Measurements from ENCODE around the gene MRGPRF. TPM values are rescaled to one million over a fixed set of nuclear protein-coding genes. Genes with fewer than 3 reads are reported as not detected.
A peak's percentile ranks its signal among the peaks of the same experiment; 100 is the strongest.

MRGPRF gene
- total RNA-seq, result 75.2 TPM

- peak; percentile 95 for DNase-seq (ENCODE audit: low spot score)
Observed at GRCh38 chr11:69013009-69013951, at the start of gene MRGPRF. TSS of gene MRGPRF (minus strand) at chr11:69013246. CDS start at chr11:69009901, 3,345 bp downstream.

- DNase-seq (ENCODE audit: low spot score), result no peak
Observed at GRCh38 chr11:69062169-69062855, 49.3 kb upstream of the MRGPRF start.

DNA sequence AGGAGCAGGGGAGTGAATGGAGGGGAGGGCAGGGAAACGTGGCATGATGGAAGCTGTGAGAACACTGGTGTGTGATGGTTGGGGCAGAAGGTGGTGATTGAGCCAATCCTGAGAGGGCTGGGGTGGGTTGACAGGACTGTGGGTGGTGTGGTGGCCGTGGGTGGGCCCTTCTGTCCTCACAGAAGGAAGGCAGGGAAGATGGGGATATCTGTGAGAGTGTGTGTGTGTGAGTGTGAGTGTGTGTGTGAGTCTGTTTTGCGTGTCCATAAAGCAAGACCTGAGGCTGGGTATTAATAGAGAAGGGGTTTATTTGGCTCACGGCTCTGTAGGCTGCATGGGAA, 48.6 kb upstream of the MRGPRF start:
- no peak for DNase-seq (ENCODE audit: low spot score)

- no peak for DNase-seq (ENCODE audit: low spot score)
Observed at GRCh38 chr11:69060806-69061712, 48.0 kb upstream of the MRGPRF start.

GRCh38 chr11:69059985-69060384, 46.9 kb upstream of the MRGPRF start:
- DNase-seq (ENCODE audit: low spot score), result no peak

GRCh38 chr11:69059429-69059828, 46.4 kb upstream of the MRGPRF start:
- no peak for DNase-seq (ENCODE audit: low spot score)

DNA sequence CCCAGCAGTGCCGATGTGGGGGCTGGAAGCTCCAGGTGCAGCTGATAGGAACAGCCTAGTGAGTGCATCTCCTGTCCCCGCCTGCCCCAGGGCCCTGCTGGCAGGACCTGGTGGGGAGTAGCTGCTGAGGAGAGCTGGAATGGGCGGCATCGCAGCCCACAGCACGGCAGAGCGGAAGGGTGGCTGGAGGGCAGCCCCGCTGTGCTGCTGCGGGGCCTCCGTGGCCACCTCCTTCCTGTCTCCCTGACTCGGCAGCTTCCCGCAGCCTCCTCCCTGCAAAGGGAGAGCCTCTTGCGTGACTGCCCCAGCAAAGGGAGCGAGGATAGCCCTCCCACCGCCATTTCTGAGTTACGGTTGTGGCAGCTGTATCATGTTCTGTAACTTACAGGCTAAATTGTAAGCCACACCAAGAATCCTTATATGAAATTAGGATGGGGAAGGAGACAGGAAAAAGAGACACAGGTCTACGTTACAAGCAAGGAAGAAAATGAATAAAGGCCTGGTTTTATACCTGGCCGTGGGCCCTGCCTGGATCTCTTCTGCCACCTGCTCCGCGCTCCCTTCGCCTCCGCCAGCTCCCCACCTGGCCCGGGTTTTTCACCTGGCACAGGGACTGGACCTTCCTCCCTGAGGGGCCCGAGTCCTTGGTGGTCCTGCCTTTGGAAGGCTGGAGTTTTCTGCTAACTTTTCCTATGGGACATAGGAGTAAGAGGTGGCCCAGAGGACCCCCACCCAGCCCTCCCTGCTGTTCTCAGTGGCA, 45.6 kb upstream of the MRGPRF start:
- no peak for DNase-seq (ENCODE audit: low spot score)

GRCh38 chr11:69057801-69058200, 44.8 kb upstream of the MRGPRF start:
- DNase-seq (ENCODE audit: low spot score), result no peak

- no peak for DNase-seq (ENCODE audit: low spot score)
Observed at GRCh38 chr11:69057236-69057635, 44.2 kb upstream of the MRGPRF start.

- DNase-seq (ENCODE audit: low spot score), result no peak
Observed at GRCh38 chr11:69055598-69056516, 42.8 kb upstream of the MRGPRF start.

- no peak for DNase-seq (ENCODE audit: low spot score)
Observed at GRCh38 chr11:69055212-69055586, 42.2 kb upstream of the MRGPRF start.

GRCh38 chr11:69054397-69055211, 41.6 kb upstream of the MRGPRF start:
- no peak for DNase-seq (ENCODE audit: low spot score)

DNA sequence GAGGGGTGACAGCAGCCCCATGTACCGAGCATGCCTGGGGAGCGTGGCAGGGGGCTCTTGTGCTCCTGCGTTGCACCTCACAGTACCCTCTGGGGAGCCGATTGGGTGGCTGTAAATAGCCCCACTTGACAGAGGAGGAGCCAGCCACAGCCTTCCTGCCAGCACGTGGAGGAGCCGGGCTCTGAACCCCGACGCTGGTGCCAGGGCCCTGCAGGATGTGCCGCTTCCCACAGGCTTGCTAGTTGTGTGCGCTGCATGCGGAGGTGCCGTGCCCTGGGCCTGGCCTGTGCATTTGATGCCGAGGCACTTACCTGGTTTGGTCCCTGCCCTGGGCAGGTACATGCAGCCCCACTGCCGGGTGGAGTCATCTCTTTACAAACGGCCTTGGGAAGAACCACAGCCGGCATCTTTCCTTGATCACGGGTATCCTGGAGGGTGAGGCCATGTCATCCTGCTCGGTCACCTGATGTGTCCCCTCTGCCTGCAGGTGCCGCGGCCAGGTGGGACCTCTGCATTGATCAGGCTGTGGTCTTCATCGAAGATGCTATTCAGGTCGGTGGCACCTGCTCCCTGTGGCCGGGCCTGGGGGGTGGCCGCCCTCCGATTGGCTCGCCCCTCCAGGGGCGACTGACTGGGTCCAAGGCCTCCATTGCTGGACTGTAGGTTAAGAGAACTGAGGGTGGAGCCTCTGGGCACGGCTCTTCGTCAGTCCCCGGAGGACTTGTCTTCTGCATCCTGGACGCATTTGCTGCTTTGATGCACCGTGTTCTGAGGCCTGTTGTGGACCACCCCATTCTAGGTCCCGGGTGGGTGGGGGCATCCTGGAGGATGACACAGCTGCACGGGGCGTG, 40.7 kb upstream of the MRGPRF start:
- DNase-seq (ENCODE audit: low spot score), result no peak

- DNase-seq (ENCODE audit: low spot score), result no peak
Observed at GRCh38 chr11:69053169-69053477, 40.1 kb upstream of the MRGPRF start.

- no peak for DNase-seq (ENCODE audit: low spot score)
Observed at GRCh38 chr11:69052343-69053168, 39.5 kb upstream of the MRGPRF start.

DNA sequence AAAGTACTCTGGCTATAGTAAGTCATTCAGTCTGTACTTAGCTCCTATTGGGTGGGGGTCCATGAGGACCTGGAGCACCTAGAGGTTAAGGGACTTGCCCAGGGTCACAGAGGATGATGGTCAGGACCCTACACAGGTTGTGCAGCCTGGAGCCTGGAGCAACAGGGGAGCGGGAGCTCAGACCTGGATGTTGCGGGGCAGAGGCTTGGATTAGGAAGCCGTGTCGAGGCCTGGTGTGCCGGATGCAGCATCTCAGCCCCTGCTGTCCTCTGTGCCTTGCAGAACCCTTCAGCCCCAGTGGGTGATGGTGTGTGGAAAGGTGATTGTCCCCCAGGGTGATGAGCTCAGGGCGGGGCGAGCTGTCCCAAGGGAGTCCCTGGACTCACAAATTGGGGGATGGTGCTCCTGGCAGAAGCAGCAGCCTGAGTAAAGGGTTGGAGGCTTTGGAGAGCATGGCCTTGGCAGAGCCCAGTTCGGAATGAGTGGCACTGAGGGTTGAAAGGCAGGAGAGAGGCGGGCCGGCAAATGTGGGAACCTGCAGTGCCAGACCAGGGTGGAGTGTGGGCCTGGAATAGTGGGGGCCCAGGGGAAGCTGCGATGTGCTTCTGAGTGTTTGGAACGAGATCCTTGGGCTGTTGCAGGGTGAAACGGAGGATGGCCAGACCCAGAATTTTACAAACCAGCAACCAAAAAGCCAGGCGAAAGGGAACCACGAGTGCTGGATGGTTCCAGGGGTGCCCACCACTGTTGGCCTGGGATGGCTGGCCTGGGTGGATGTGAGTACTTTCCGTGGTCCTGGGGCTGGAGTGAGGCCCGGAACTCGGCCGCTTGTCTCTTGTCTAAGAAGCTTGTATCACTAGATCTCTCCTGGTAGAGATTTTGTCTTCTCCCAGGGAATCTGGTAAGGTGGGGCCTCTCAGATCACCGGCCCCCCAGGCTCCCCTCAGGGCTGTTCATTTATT, 38.6 kb upstream of the MRGPRF start:
- DNase-seq (ENCODE audit: low spot score), result no peak

Measured in ureter (tissue), 1 donor.